Raji (cell line): ENCODE measurements around the gene VPS26B.

Source experiments
- POLR2A ChIP-seq: IDR thresholded peaks from 2 replicates; pipeline ENCODE4 v1.6.1; 2011; ENCODE audit warnings: low read depth, low read length, control low read depth; ENCODE audit not compliant: insufficient read depth

The VPS26B gene

GRCh38 chr11:134224710-134225664 is 516 bp downstream of the VPS26B start:
- no peak; the same call in 1 of the 2 replicates for TF ChIP-seq POLR2A

GRCh38 chr11:134226806-134227325 is 2.4 kb downstream of the VPS26B start:
- no peak for TF ChIP-seq POLR2A

GRCh38 chr11:134228625-134229024 is 4.2 kb downstream of the VPS26B start:
- no peak for TF ChIP-seq POLR2A

- no peak for TF ChIP-seq POLR2A
Measured at GRCh38 chr11:134229126-134229790, 4.8 kb downstream of the VPS26B start.

- no peak for TF ChIP-seq POLR2A
Measured at GRCh38 chr11:134230339-134230738, 5.9 kb downstream of the VPS26B start.

GRCh38 chr11:134231958-134232659 is 7.6 kb downstream of the VPS26B start:
- no peak for TF ChIP-seq POLR2A

- TF ChIP-seq POLR2A = no peak
Measured at GRCh38 chr11:134233729-134234179, 9.3 kb downstream of the VPS26B start.

GRCh38 chr11:134235399-134235798 is 10.9 kb downstream of the VPS26B start:
- TF ChIP-seq POLR2A = no peak

- no peak for TF ChIP-seq POLR2A
Measured at GRCh38 chr11:134236834-134237556, 12.5 kb downstream of the VPS26B start.

- TF ChIP-seq POLR2A = no peak
Measured at GRCh38 chr11:134237557-134237922, 13.1 kb downstream of the VPS26B start.

GRCh38 chr11:134238956-134239355 is 14.5 kb downstream of the VPS26B start:
- TF ChIP-seq POLR2A = no peak

- TF ChIP-seq POLR2A = no peak
Measured at GRCh38 chr11:134240592-134240991, 16.1 kb downstream of the VPS26B start.

- no peak for TF ChIP-seq POLR2A
Measured at GRCh38 chr11:134242376-134242775, 17.9 kb downstream of the VPS26B start.

GRCh38 chr11:134243913-134244312 is 19.4 kb downstream of the VPS26B start:
- no peak for TF ChIP-seq POLR2A
